GM23248 (cell line): ENCODE measurements around the gene MDH2. TPM values are rescaled to one million over a fixed set of nuclear protein-coding genes. Genes with fewer than 3 reads are reported as not detected.
"Not testable (repeated sequence)": the region's sequence is repeated elsewhere in the genome, so short reads cannot be mapped to it uniquely, and the experiment has no call there.

Experiments used
- DNase-seq: peaks from one replicate; pipeline ENCODE4 v3.0.0-alpha.2; 2015
- H2AFZ ChIP-seq: fragments of 200-600 bp; sonication (generic); 2 replicates; pipeline ENCODE4 v1.6.1; 2016; ENCODE audit warnings: antibody characterized with exemption
- H3F3A ChIP-seq: fragments of 200-600 bp; sonication (generic); 2 replicates; pipeline ENCODE4 v1.6.1; 2016; ENCODE audit warnings: mild to moderate bottlenecking, antibody characterized with exemption, mixed run types; ENCODE audit not compliant: insufficient read depth
- H3K27ac ChIP-seq: fragments of 200-600 bp; sonication (generic); 2 replicates; pipeline ENCODE4 v1.5.1; 2016; ENCODE audit warnings: mild to moderate bottlenecking
- H3K27me3 ChIP-seq: fragments of 200-600 bp; sonication (generic); replicated peaks from 2 replicates; pipeline ENCODE4 v1.6.1; 2016; ENCODE audit warnings: mild to moderate bottlenecking; ENCODE audit not compliant: insufficient read depth
- H3K36me3 ChIP-seq: fragments of 200-600 bp; sonication (generic); 2 replicates; pipeline ENCODE4 v1.6.1; 2016; ENCODE audit warnings: low read depth, mild to moderate bottlenecking
- H3K4me1 ChIP-seq: fragments of 200-600 bp; sonication (generic); 2 replicates; pipeline ENCODE4 v1.6.1; 2016; ENCODE audit warnings: mild to moderate bottlenecking; ENCODE audit not compliant: insufficient read depth
- H3K4me2 ChIP-seq: fragments of 200-600 bp; sonication (generic); one replicate; pipeline ENCODE4 v1.6.1; 2016; ENCODE audit warnings: mild to moderate bottlenecking; ENCODE audit not compliant: unreplicated experiment
- H3K4me3 ChIP-seq: fragments of 200-600 bp; sonication (generic); 2 replicates; pipeline ENCODE4 v1.5.1; 2016; ENCODE audit warnings: mild to moderate bottlenecking
- H3K79me2 ChIP-seq: fragments of 200-600 bp; sonication (generic); 2 replicates; pipeline ENCODE4 v1.6.1; 2016; ENCODE audit warnings: mild to moderate bottlenecking; ENCODE audit not compliant: insufficient read depth
- H3K9ac ChIP-seq: fragments of 200-600 bp; sonication (generic); 2 replicates; pipeline ENCODE4 v1.6.1; 2016; ENCODE audit warnings: mild to moderate bottlenecking
- H3K9me2 ChIP-seq: fragments of 200-600 bp; sonication (generic); 2 replicates; pipeline ENCODE4 v1.6.1; 2016; ENCODE audit warnings: mixed run types, mild to moderate bottlenecking, moderate library complexity; ENCODE audit not compliant: insufficient read depth
- H3K9me3 ChIP-seq: fragments of 200-600 bp; sonication (generic); one replicate; pipeline ENCODE4 v1.6.1; 2017; ENCODE audit warnings: low read depth
- H4K20me1 ChIP-seq: fragments of 200-600 bp; sonication (generic); 2 replicates; pipeline ENCODE4 v1.6.0; 2016; ENCODE audit not compliant: insufficient read depth
- EZH2 ChIP-seq: fragments of 200-600 bp; sonication (generic); IDR thresholded peaks from 2 replicates; pipeline ENCODE4 v1.6.1; 2018; ENCODE audit warnings: antibody characterized with exemption, mild to moderate bottlenecking; ENCODE audit not compliant: insufficient read depth, poor library complexity, severe bottlenecking
- EZH2phosphoT487 ChIP-seq: fragments of 200-600 bp; sonication (generic); IDR thresholded peaks from 2 replicates; pipeline ENCODE4 v1.6.1; 2018; ENCODE audit warnings: antibody characterized with exemption, moderate library complexity, mild to moderate bottlenecking, low read depth; ENCODE audit not compliant: insufficient read depth
- WGBS, 2 experiments: methylation state at CpG; one replicate each; pipeline ENCODE4 v1.1.6; 2015 to 2017; ENCODE audit warnings: low lambda C conversion rate in 2 of 2, low coverage in 1 of 2; ENCODE audit errors: missing lambda C conversion rate in 2 of 2; 5-methylcytosine and 5-hydroxymethylcytosine counted together
- in situ Hi-C: fragments of 300-500 bp; cut with MboI; formaldehyde crosslinking; loops from 2 replicates; pipeline ENCODE4 v1.15.0; 2020
- polyA plus RNA-seq: library from polyadenylated mRNA; unstranded; fragments of >200 nt; fragmentation: Nextera tagmentation; extraction: Ambion mirVana; gene quantifications from 2 replicates; pipeline ENCODE4 v1.2.1, GENCODE V29; 2016
- total RNA-seq: library from RNA; depleted of rRNA; stranded (reverse); fragments of >200 nt; shearing (Covaris generic); gene quantifications from 2 replicates; pipeline ENCODE4 v1.2.3, GENCODE V29; 2014

Gene MDH2
- total and polyA plus RNA-seq, 2 experiments from 2014 or later = 72.4 to 250 TPM

GRCh38 chr7:76048668-76048988, 722 bp downstream of the MDH2 start:
- Histone ChIP-seq H3F3A (peaks cover 26% of the 10 kb centered on the region), H2AFZ (peak overlapping the region; percentile 68), H3K9ac (peak overlapping the region; percentile 99), H3K4me3 (peak overlapping the region; percentile 95), H3K36me3 (no peaks in the 10 kb centered on the region), H3K4me1 (peaks cover 28% of the 10 kb centered on the region), H3K27ac (peak overlapping the region; percentile 97), H4K20me1 (no peaks in the 10 kb centered on the region; the same call in 1 of the 2 replicates), H3K9me3 (no peaks in the 10 kb centered on the region), H3K4me2 (peak overlapping the region; percentile 96), H3K79me2 (peaks cover 97% of the 10 kb centered on the region), H3K9me2 (no peaks in the 10 kb centered on the region), H3K27me3 (no peaks in the 10 kb centered on the region)
- WGBS, 2 experiments = 1 to 2% methylated on average over 8 to 9 of the region's 9 CpGs
- DNase-seq = no peak
- in situ Hi-C loops = no loop called here
- TF ChIP-seq EZH2phosphoT487 = no peak
- TF ChIP-seq EZH2 = no peak

DNA sequence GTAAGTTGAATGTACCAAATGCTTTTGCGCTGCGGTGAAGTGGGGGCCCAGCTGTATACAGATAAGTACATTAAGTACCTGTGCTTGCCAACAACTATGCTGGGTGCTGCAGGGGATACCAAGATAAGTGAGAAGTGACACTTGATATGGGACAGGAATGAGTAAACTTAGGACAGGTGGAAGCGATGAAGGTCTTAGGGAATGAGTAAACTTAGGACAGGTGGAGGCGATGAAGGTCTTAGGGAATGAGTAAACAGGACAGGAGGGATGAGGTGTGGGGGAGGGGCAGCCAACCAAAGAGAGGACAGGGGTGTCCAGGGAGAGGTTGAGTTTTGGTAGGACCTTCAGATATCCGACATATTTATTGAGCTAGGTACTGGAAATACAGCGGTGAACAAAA, 1.4 kb downstream of the MDH2 start:
- peaks cover 28% of the 10 kb centered on the region for H3K4me1 ChIP-seq
- H3K4me2 ChIP-seq = peak overlapping the region; percentile 96
- peaks cover 31% of the 10 kb centered on the region for H3F3A ChIP-seq
- WGBS, 2 experiments = 98 to 99% methylated on average over 6 of the region's 6 CpGs
- H3K36me3 ChIP-seq = no peaks in the 10 kb centered on the region
- H3K27ac ChIP-seq = peak overlapping the region; percentile 97
- H2AFZ ChIP-seq = no peak overlapping the region
- H3K9me2 ChIP-seq = no peaks in the 10 kb centered on the region
- peak overlapping the region; percentile 95 for H3K4me3 ChIP-seq
- peaks cover 97% of the 10 kb centered on the region for H3K79me2 ChIP-seq
- TF ChIP-seq EZH2 (no peak), EZH2phosphoT487 (no peak)
- no peaks in the 10 kb centered on the region; the same call in 1 of the 2 replicates for H4K20me1 ChIP-seq
- DNase-seq = no peak
- no peaks in the 10 kb centered on the region for H3K27me3 ChIP-seq
- in situ Hi-C loops = no loop called here
- H3K9ac ChIP-seq = peak overlapping the region; percentile 99
- H3K9me3 ChIP-seq = no peaks in the 10 kb centered on the region

- 97% methylated on average over 5 of the region's 5 CpGs for WGBS, 2 experiments
- H3K4me2 ChIP-seq = no peak overlapping the region
- no peak overlapping the region for H3K9ac ChIP-seq
- peaks cover 6% of the 10 kb centered on the region; the same call in 1 of the 2 replicates for H3K36me3 ChIP-seq
- in situ Hi-C loops = no loop called here
- H3K4me1 ChIP-seq = peaks cover 35% of the 10 kb centered on the region
- peaks cover 36% of the 10 kb centered on the region for H3F3A ChIP-seq
- peaks cover 97% of the 10 kb centered on the region for H3K79me2 ChIP-seq
- DNase-seq = no peak
- TF ChIP-seq EZH2phosphoT487 = no peak
- TF ChIP-seq EZH2 = no peak
- H4K20me1 ChIP-seq = no peaks in the 10 kb centered on the region; the same call in 1 of the 2 replicates
- H3K9me3 ChIP-seq = no peaks in the 10 kb centered on the region
- no peak overlapping the region for H2AFZ ChIP-seq
- H3K27me3 ChIP-seq = no peaks in the 10 kb centered on the region
- H3K9me2 ChIP-seq = no peaks in the 10 kb centered on the region
- no peak overlapping the region for H3K4me3 ChIP-seq
- H3K27ac ChIP-seq = no peak overlapping the region
Measured at GRCh38 chr7:76050545-76050944, 2.6 kb downstream of the MDH2 start.

DNA sequence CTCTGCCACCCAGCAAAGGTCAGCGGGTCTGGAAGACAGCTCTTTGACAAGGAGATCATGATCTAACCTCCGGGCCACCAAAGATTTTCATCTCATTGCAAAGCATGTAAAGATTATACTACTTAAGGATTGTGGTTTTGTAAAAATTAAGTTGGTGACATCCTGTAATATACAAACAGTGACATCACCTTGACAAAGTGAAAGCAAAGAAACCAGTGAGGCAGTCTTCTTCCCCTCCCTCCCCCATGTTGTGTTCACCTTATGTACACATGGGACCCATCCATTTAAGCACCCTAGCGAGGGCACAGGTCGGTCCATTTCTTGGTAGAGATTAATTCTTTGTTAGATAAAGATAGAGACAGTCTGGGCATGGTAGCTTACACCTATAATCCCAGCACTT, 3.9 kb downstream of the MDH2 start:
- Histone ChIP-seq H3F3A (peaks cover 36% of the 10 kb centered on the region), H4K20me1 (no peaks in the 10 kb centered on the region; the same call in 1 of the 2 replicates), H3K27me3 (no peaks in the 10 kb centered on the region), H3K4me2 (no peak overlapping the region), H3K36me3 (peaks cover 15% of the 10 kb centered on the region), H3K9me2 (no peaks in the 10 kb centered on the region), H3K4me1 (peaks cover 30% of the 10 kb centered on the region), H3K27ac (no peak overlapping the region), H3K4me3 (no peak overlapping the region), H3K9ac (no peak overlapping the region), H3K9me3 (no peaks in the 10 kb centered on the region), H2AFZ (no peak overlapping the region), H3K79me2 (peaks cover 97% of the 10 kb centered on the region)
- in situ Hi-C loops = no loop called here
- no peak for DNase-seq
- no peak for TF ChIP-seq EZH2
- TF ChIP-seq EZH2phosphoT487 = no peak
- WGBS, 2 experiments = 81 to 82% methylated on average over 4 of the region's 4 CpGs

GRCh38 chr7:76052681-76053080, 4.8 kb downstream of the MDH2 start:
- H3K9me2 ChIP-seq, H3K4me2 ChIP-seq, H2AFZ ChIP-seq, H3K9me3 ChIP-seq, H4K20me1 ChIP-seq, in situ Hi-C loops, H3K27ac ChIP-seq, H3K27me3 ChIP-seq, DNase-seq, H3K4me3 ChIP-seq, H3K9ac ChIP-seq: not testable (repeated sequence)
- Histone ChIP-seq H3K36me3 (peaks cover 20% of the 10 kb centered on the region), H3K4me1 (peaks cover 29% of the 10 kb centered on the region), H3F3A (peaks cover 36% of the 10 kb centered on the region), H3K79me2 (peaks cover 97% of the 10 kb centered on the region)
- WGBS, 2 experiments = 97 to 99% methylated on average over 8 of the region's 8 CpGs
